Measurements from ENCODE around the gene GCGR.

- TF ChIP-seq CTCF (IDR thresholded peaks at IDR 0.05), result no peak
- TF ChIP-seq POLR2A (IDR thresholded peaks at IDR 0.05), result peak in 2 of 3 donors; percentile 25 to 42
Measured at GRCh38 chr17:81858170-81858966, 54.4 kb downstream of the GCGR start.

Measured in body of pancreas (tissue), 4 donors.